ENCODE data around the gene ERCC1. TPM values are rescaled to one million over a fixed set of nuclear protein-coding genes. Genes with fewer than 3 reads are reported as not detected.
"Not testable (repeated sequence)": the region's sequence is repeated elsewhere in the genome, so short reads cannot be mapped to it uniquely, and the experiment has no call there.

The ERCC1 gene
- polyA plus RNA-seq, 1 of the 3 experiments (the other 2 are of a cell fraction): 95.3 TPM

- 92% methylated on average over 2 of the region's 8 CpGs for WGBS (ENCODE audit: low lambda C conversion rate)
- H2AFZ ChIP-seq (ENCODE audit: low read depth): no peak overlapping the region
- POLR2A ChIA-PET: interaction anchor here (1.2 to 1.5 kb wide), 2 partner anchors 8 to 10 kb away, joined by 3 to 4 read pairs; no protein-coding TSS in a partner anchor
Observed at GRCh38 chr19:45408121-45408520, 15.6 kb downstream of the ERCC1 start.

DNA sequence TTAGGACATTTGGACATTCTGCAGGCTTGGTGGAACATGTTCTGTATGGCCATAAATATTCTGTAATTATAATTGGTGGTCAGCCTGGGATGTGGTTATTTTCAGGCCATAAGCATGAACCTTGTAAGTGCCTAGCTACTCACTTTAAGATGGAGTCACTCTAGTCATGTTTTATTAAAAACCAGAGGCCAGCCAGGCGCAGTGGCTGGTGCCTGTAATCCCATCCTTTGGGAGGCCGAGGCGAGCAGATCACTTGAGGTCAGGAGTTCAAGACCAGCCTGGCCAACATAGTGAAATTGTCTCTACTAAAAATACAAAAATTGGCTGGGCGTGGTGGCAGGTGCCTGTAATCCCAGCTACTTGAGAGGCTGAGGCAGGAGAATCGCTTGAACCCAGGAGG is 16.1 kb downstream of the ERCC1 start:
- Histone ChIP-seq H3K4me1 (ENCODE audit: control insufficient read depth in 1 of 2, insufficient read depth in 2 of 2, low read depth in 1 of 2, low read length in 1 of 2) (peaks cover 16 to 26% of the 10 kb centered on the region in 2 experiments; a peak in 3 of 4 replicates), H3K36me3 (replicated peaks in 1 of 2; ENCODE audit: control insufficient read depth in 1 of 2, insufficient read depth in 2 of 2, low read length in 1 of 2) (peaks cover 2 to 21% of the 10 kb centered on the region in 2 experiments), H3F3A (replicated peaks; ENCODE audit: insufficient read depth) (peaks cover 12% of the 10 kb centered on the region), H3K9ac (peak overlapping the region; percentile 97; the same call in 1 of the 2 replicates), H3K79me2 (ENCODE audit: insufficient read depth) (peaks cover 46% of the 10 kb centered on the region), H3K4me2 (peak overlapping the region; percentile 88), H3K4me3 (ENCODE audit: low read depth in 2 of 2, low read length in 1 of 2) (peak overlapping the region; percentile 87 to 97; a peak in 3 of 4 replicates)
- ChIA-PET CTCF (interaction anchor here (0.7 to 2.7 kb wide), 4 partner anchors 9 to 78 kb away, joined by 3 to 14 read pairs (median 5); no protein-coding TSS in a partner anchor), POLR2A (interaction anchor here (1.2 to 1.5 kb wide), 2 partner anchors 9 to 10 kb away, joined by 3 to 4 read pairs; no protein-coding TSS in a partner anchor)
- WGBS (ENCODE audit: low lambda C conversion rate): 70% methylated on average over 5 of the region's 5 CpGs
- H3K27ac ChIP-seq (ENCODE audit: low read depth in 2 of 2, low read length in 1 of 2); H3K9me2 ChIP-seq; H4K20me1 ChIP-seq (ENCODE audit: insufficient read depth); H3K27me3 ChIP-seq (ENCODE audit: insufficient read depth); H3K9me3 ChIP-seq; DNase-seq; H2AFZ ChIP-seq (ENCODE audit: low read depth): not testable (repeated sequence)

More at GRCh38 chr19:45408121-45408520, 15.6 kb downstream of the ERCC1 start:
- H3F3A ChIP-seq (replicated peaks; ENCODE audit: insufficient read depth): peaks cover 12% of the 10 kb centered on the region
- peaks cover 14 to 26% of the 10 kb centered on the region in 2 experiments; a peak in 3 of 4 replicates for H3K4me1 ChIP-seq (ENCODE audit: control insufficient read depth in 1 of 2, insufficient read depth in 2 of 2, low read depth in 1 of 2, low read length in 1 of 2)
- H3K36me3 ChIP-seq (replicated peaks in 1 of 2; ENCODE audit: control insufficient read depth in 1 of 2, insufficient read depth in 2 of 2, low read length in 1 of 2): peaks cover 2 to 26% of the 10 kb centered on the region in 2 experiments
- H3K27ac ChIP-seq (ENCODE audit: low read depth in 2 of 2, low read length in 1 of 2): no peak overlapping the region
- H3K4me2 ChIP-seq: no peak overlapping the region
- peaks cover 40% of the 10 kb centered on the region for H3K79me2 ChIP-seq (ENCODE audit: insufficient read depth)
- TF ChIP-seq TAF1 (IDR thresholded peaks at IDR 0.05; ENCODE audit: borderline replicate concordance, low read depth, low read length) (no peak), GATA2 (CRISPR knock-in tag; IDR thresholded peaks at IDR 0.05) (no peak), EZH2phosphoT487 (IDR thresholded peaks at IDR 0.05; ENCODE audit: borderline replicate concordance, low read depth) (no peak), TCF12 (IDR thresholded peaks at IDR 0.05) (no peak), RFX5 (IDR thresholded peaks at IDR 0.05; ENCODE audit: low read length) (no peak), NFIC (IDR thresholded peaks at IDR 0.05; ENCODE audit: borderline replicate concordance) (no peak), MEF2A (IDR thresholded peaks at IDR 0.05; ENCODE audit: borderline replicate concordance, low read depth) (no peak), REST (IDR thresholded peaks at IDR 0.05; ENCODE audit: low read depth, low read length) (no peak), IRF3 (IDR thresholded peaks at IDR 0.05; ENCODE audit: low read depth, low read length) (no peak), TEAD4 (IDR thresholded peaks at IDR 0.05; ENCODE audit: borderline replicate concordance, insufficient read depth) (no peak), GABPA (IDR thresholded peaks at IDR 0.05; ENCODE audit: low read depth) (no peak), SIN3A (IDR thresholded peaks at IDR 0.05; ENCODE audit: borderline replicate concordance, low read depth, low read length) (no peak), POLR2AphosphoS5 (IDR thresholded peaks at IDR 0.05; ENCODE audit: low read depth, low read length) (no peak), MXI1 (IDR thresholded peaks at IDR 0.05; ENCODE audit: low read depth, low read length) (no peak), RXRA (IDR thresholded peaks at IDR 0.05; ENCODE audit: borderline replicate concordance, low read depth) (no peak), FOSL2 (IDR thresholded peaks at IDR 0.05; ENCODE audit: borderline replicate concordance, low read depth) (no peak)
- TF ChIP-seq, protein P1, sequence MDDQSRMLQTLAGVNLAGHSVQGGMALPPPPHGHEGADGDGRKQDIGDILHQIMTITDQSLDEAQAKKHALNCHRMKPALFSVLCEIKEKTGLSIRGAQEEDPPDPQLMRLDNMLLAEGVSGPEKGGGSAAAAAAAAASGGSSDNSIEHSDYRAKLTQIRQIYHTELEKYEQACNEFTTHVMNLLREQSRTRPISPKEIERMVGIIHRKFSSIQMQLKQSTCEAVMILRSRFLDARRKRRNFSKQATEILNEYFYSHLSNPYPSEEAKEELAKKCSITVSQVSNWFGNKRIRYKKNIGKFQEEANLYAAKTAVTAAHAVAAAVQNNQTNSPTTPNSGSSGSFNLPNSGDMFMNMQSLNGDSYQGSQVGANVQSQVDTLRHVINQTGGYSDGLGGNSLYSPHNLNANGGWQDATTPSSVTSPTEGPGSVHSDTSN (IDR thresholded peaks at IDR 0.05): no peak
- TF ChIP-seq, protein P2, sequence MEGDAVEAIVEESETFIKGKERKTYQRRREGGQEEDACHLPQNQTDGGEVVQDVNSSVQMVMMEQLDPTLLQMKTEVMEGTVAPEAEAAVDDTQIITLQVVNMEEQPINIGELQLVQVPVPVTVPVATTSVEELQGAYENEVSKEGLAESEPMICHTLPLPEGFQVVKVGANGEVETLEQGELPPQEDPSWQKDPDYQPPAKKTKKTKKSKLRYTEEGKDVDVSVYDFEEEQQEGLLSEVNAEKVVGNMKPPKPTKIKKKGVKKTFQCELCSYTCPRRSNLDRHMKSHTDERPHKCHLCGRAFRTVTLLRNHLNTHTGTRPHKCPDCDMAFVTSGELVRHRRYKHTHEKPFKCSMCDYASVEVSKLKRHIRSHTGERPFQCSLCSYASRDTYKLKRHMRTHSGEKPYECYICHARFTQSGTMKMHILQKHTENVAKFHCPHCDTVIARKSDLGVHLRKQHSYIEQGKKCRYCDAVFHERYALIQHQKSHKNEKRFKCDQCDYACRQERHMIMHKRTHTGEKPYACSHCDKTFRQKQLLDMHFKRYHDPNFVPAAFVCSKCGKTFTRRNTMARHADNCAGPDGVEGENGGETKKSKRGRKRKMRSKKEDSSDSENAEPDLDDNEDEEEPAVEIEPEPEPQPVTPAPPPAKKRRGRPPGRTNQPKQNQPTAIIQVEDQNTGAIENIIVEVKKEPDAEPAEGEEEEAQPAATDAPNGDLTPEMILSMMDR (IDR thresholded peaks at IDR 0.05): no peak
- no peak for DNase-seq
- no peak overlapping the region for H3K9ac ChIP-seq
- H3K9me2 ChIP-seq: no peaks in the 10 kb centered on the region
- no peaks in the 10 kb centered on the region for H3K27me3 ChIP-seq (ENCODE audit: insufficient read depth)
- H3K9me3 ChIP-seq: no peaks in the 10 kb centered on the region
- CTCF ChIA-PET: interaction anchor here (1.2 to 2.7 kb wide), 3 partner anchors 8 to 78 kb away, joined by 3 to 14 read pairs (median 7); no protein-coding TSS in a partner anchor
- H4K20me1 ChIP-seq (ENCODE audit: insufficient read depth): no peaks in the 10 kb centered on the region
- no peak overlapping the region for H3K4me3 ChIP-seq (ENCODE audit: low read depth in 2 of 2, low read length in 1 of 2)

Measured in SK-N-SH (cell line).